ENCODE measurements around the gene IMPA2. TPM values are rescaled to one million over a fixed set of nuclear protein-coding genes. Genes with fewer than 3 reads are reported as not detected.
"Not testable (repeated sequence)": the region's sequence is repeated elsewhere in the genome, so short reads cannot be mapped to it uniquely, and the experiment has no call there.

IMPA2 gene
- total RNA-seq, 1 donor from 2014 or later: 58.2 TPM

DNA sequence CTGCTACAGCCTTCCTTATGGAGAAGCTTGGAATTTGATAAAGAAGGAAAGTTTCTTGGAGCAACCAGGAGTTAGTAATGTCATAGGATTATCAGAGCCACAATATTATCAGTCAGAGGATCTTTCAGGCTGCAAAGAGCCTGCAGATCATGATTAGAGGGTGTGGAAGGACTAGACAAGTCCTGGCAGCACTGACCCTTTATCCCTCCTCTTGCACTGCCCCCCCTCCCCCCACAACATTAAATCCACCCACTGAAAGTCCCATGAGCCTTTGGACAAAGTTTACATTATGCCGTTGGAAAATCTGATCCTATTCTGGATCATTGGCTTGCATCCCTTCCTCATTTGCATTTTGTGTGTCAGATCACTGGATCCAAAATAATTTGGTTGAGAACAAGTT, 18.7 kb upstream of the IMPA2 start:
- DNase-seq: no peak

DNA sequence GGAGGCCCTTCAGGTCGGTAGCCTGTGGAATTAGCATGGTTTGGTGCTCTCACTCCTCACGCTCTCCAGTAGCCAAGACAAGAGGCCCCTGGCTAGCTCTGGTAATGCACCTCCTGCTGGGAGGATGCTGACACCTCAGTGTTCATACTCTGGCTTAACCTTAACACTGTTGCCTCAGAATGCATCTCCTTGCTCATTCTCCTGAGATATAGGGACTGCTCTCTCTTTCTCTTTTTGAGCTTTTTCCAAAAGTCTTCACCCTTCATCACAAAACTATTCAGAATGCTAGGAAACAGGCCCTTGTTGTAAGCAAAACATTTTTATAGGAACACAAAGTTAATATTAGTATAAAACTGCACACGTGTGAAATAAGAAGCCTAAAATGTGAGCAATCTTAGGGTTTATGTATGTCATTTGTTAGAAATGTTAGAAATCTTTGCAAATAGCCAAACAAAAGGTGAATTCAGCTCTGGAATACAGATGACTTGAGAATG, 17.3 kb upstream of the IMPA2 start:
- DNase-seq: no peak

DNA sequence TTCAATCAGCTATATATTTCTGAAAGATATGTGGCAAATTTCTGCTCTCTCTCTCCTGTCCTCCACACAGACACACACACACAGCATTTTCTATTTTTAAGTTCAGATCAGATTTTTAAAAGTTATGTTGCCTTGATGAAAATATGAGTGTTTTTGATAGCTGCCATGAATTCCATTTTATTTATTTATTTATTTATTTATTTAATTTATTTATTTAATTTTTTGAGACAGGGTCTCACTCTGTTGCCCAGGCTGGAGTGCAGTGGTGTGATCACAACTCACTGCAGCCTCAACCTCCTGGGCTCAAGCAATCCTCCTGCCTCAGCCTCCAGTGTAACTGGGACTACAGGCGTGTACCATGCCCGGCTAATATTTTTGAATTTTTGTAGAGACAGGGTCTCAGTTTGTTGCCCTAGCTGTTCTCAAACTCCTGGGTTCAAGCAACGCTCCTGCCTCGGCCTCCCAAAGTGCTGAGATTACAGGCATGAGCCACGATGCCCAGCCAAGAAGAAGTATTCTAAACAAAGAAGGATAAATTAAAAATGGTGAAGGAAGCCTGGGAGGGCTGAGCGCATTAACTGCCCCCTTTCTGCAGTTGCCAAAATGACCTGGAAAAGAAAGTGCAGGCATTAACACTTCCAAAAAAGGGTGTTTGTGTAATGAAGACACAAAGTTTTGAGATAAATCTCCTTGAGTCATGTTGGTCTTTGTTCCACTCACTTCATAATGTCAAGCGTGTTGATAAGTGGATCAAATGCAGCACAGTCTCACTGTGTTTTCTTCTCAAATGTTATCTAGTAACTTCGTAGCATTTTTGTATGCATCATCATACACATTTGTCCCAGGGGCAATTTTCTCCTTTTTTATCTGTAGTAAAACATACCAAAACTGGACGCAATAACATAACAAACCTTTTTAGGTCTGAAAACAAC, 11.1 kb upstream of the IMPA2 start:
- DNase-seq: no peak

DNA sequence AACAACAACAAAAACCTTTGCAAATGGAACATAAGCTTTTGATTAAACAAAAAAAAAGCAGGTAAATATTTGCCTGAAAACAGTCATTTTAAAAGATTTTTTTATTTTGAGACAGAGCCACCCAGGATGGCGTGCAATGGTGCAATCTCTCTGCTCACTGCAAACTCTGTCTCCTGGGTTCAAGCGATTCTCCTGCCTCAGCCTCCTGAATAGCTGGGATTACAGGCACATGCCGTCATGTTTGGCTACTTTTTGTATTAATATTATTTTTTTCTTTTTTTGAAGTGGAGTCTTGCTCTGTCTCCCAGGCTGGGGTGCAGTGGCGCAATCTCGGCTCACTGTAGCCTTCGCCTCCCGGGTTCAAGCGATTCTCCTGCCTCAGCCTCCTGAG, 10.5 kb upstream of the IMPA2 start:
- not testable (repeated sequence) for DNase-seq

DNA sequence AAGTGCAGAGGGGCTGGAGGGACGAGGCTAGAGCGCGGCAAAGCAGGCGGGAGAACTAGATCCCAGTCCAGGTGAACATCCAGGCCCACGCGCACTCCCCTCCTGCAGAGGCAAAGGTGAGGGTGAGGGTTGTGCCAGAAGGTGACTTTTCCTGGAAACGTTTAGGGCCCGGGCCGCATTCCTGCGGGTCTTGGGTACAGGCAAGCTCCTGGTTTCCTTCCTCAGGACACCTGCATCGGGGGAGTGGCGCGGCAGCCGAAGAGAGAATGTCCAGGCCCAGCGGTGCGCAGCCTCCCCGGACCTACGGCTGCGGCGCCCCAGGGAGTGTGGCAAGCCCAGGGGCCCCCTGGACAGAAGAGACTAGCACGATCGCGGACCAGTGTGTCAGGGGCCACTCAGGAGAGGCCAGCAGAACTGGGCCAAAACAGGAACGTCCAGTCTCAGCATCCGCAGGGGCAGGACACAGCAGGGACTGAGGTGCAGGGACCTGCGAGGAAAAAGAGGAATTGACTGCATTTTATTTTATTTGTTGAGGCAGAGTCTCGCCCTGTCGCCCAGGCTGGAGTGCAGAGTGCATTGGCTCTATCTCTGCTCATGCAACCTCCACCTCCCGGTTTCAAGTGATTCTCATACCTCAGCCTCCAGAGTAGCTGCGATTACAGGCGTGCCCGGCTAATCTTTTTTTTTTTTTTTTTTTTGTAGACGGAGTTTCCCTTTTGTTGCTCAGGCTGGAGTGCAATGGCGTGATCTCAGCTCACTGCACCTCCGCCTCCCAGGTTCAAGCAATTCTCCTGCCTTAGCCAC, 8.7 kb upstream of the IMPA2 start:
- DNase-seq: no peak

DNA sequence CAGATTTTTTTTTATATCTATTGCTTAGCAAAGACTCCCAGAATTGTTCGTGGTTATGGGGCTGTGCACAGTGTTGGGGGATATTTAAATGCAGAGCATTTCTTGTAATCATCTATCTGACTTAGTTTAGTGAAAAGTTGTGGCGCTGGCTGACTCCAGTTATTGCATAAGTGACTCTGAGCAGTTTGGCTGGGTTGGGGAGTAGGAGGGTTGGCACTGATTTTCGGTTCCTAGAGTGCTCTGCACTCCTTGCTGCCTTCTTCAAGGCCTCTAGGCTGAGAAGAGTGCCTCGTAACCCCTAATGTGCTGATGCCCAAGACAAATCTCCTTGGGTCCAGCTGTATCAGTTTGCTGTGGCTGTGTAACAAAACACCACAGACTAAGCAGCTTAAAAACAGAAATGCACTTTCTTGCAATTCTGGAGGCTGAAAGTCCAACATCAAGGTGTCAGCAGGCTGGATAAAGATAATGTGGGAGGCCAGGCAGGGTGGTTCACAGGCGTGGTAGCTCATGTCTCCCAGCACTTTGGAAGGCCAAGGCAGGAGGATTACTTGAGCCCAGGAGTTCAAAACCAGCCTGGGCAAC, 6.5 kb upstream of the IMPA2 start:
- DNase-seq: no peak

DNA sequence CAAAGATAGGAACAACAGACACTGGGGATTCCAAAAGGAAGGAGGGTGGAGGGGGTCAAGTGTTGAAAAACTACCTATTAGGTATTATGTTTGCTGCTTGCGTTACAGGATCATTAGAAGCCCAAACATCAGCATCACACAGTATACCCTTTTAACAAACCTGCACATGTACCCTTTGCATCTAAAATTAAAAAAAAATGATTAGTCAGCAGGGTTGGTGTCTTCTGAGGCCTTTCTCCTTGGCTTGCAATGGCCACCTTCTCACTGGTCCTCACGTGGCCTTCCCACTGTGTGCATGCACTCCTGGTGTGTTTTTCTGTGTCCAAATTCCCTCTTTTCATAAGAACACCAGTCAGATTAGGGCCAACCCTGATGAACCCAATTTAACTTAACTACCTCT, 5.6 kb upstream of the IMPA2 start:
- DNase-seq: no peak

DNA sequence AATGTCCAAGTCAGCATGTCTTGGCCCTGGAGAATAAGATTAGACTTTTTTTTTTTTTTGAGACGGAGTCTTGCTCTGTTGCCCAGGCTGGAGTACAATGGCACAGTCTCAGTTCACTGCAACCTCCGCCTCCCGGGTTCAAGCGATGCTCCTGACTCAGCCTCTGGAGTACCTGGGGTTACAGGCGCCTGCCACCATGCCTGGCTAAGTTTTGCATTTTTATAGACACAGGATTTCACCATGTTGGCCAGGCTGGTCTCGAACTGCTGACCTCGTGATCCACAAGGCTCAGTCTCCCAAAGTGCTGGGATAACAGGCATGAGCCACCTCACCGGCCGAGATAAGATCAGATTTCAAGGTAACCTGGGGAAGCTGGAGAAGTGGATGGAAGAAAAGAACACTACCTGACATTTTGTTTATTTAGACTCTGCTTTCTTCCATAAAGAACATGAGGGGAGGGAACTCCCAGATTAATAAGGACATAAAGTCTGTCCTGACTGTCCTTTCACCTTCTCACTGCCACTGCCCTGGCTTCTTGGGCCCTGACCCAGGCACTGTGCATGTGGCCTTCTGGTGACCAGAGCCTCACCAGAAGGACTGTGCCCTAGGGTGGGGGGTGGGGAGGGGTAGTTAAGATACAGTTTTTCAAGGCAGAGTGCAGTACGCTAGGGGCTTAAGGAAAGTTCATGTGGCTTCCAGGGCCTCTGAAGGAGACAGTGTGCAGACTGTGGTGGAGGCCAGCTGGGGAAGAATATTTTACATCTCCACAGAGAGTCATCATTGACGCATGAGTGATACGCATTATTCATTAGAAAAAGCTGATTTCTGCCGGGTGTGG, 4.8 kb upstream of the IMPA2 start:
- no peak for DNase-seq

DNA sequence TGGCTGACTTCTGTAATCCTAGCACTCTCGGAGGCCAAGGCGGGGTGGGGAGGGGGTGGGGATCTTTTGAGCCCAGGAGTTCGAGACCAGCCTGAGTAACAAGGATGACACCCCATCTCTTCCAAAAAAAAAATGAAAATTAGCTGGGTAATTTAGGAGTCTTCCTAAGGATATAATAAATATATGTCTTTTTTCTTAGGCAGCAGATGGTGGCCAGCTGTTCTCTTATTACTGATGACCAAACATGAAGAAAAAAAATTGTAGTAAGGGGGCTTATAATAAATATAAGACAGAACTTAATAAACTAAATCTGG, 4.2 kb upstream of the IMPA2 start:
- DNase-seq: no peak

DNA sequence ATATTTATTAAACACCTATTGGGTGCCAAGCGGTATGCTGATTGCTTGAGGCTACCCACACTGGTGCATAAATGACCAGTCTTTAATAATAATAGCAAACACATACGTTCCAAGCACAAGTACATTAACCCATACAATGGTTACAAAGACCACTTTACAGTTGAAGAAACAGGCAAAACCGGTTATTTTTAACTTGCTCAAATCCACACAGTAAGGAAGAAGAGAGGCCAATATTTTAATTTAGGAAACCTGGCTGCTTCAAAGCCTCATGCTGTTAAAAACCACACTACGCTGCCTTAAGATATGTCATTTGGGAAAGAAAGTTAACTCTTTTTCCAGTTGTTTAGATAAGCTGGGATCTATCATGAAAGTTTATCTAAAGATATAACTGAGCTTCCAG, 2.4 kb upstream of the IMPA2 start:
- DNase-seq: no peak

DNA sequence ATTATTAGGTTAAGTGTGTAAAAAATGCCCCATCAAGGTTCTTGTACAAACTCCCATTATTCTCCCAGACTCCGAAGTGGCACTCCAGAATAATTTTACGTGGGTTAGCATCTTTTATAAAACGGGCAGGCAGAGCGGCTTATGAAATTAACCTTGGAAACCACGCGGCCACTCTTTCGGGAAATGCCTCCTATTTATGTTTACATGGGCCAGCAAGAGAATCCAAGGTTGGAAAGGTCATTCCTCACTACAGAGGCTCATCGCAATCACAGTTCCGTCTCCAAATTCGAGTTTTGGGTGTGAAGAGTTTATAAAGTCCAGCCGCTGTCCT, 1.2 kb upstream of the IMPA2 start:
- DNase-seq: no peak

DNA sequence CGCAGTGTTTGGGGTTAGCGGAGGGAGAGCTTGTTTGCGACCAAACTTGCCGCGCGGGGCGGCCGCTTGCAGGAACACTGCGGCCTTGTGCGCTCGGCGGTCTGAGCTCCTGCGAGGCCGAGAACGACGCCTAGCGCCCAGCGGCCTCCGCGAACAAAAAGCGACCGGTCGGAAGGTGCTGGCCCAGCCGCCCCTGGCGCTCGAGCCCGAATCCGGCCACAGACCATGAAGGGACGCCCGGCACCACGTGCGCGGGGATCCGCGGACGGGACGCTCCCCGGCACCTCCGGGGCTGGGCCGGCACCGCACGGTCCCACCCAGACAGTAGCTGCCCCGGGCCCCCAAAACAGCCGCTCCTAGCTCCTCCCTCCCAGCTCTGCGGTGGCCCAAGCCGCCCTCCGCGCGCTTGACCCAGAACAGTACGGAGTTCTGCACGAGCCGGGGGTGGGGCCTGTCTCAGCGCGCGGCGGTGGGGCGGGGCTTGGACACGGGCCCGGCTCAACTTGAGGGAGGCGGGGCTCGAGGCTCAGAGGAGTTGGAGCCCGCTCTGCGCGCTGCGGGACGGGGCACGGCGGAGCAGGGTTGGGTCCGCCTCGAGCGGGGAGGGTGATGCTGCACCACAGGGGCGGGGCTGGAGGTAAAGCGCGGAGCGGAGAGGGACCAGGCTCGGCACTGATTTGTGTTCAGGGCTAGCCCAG, 664 bp upstream of the IMPA2 start:
- DNase-seq: peak; percentile 98

DNA sequence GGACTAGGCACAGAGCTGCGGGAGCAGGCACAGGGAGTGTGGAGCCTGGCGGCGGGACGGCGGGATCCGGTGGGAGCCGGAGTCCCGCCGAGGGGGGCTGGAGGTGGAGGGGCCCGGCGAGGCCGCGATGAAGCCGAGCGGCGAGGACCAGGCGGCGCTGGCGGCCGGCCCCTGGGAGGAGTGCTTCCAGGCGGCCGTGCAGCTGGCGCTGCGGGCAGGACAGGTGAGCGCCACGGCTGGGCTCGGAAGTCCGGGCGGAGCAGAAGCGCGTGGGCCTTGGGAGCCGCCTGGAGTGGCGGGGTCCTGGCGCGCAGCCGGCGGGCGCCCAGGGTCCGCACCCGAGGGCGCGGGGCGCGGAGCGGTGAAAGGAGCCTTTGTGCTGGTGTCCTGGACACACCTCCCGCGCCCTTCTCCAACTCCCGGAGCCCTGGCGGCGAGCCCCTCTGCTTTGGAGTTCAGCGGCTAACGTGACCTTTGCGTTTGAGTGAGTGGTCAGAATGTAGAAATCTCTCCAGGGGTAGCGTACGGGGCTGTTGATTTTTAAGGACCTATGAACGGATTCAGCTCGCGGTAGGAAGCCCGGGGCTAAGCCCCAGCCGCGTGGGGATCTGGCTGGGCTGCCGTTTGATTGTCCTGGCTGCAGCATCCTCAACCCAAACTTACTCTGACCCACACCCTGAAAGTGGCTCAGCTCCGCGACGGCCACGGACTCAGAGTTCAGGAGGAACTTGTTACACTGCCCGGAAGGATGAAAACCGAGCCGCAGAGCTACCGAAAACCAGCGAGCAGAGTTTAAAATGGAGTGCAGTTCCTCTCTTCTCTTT, 448 bp downstream of the IMPA2 start:
- peak; percentile 58 for DNase-seq

DNA sequence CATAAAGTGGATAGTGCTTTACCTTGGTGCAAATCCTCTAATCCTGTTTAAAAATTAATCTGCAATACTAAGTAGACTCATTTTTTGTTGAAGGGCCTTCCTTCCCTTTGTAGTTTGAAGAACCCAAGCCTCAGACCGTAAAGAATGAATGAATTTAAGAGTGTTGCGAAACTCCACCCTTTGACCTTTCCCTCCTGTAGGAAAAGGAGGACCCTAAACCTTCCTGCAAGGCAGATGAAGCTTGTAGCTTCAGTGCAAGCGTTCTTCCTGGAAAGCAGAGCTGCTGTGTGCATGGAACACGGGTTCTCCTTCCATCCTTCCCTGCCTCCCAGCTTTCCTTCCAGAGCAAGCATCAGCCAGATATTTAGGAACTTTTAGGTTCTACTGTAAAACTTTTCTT, 1.7 kb downstream of the IMPA2 start:
- no peak for DNase-seq

DNA sequence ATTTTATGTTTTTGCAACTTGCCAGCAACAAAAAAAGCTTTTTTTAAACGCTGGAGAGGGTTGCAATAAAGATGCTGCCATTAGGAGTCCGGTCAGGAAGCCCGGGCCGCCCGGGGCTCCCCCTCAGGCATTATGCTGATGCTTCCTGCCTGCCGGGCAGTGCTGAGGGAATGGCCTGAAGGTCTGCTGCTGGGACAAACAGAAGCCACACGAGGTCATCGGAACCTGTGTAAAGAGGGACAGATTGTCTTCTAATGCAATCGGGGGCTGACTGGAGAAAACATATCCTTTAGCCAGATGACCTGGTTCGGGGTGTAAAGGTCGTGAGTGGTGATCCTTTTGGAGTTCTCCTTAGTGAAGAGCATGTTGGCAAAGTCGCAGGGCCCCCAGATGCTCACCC, 2.3 kb downstream of the IMPA2 start:
- DNase-seq: no peak

DNA sequence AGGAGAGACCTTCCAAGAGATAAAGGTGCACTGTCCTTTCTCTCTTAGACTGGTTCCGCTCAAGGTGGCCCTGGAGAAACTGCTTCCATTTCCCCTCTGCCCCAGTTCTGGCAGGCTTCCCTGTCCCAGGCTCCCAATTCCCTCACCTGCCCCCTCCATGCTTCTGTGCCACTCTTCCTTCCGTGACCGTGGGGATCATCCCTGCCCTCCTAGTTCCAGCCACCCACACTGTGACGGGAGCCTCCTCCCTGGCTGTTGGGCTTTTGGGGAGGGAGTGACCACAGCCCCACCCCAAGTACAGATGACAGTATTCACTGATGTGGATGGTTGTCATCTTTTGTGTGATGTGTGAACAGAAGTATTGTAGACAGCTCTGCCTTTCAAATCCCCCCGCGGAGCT, 2.8 kb downstream of the IMPA2 start:
- DNase-seq: no peak

DNA sequence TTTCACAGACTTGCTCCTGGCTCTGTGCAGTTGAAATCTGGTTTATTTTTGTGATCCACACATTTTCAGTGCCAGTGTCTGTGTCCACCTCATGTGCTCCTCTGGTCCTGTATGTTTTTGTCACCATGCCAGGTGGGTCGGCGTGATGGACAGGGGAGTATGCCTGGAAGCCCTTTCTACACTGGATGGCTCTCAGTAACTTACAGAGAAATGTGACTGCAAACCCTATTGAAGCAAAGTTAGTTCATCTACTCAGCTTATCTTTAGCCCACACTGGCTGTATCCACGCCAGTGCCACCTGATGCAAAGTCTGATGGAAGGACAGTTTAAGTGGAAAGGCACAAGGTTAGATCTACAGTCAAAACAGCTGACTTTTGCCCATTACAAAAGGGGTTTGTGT, 4.3 kb downstream of the IMPA2 start:
- no peak for DNase-seq

DNA sequence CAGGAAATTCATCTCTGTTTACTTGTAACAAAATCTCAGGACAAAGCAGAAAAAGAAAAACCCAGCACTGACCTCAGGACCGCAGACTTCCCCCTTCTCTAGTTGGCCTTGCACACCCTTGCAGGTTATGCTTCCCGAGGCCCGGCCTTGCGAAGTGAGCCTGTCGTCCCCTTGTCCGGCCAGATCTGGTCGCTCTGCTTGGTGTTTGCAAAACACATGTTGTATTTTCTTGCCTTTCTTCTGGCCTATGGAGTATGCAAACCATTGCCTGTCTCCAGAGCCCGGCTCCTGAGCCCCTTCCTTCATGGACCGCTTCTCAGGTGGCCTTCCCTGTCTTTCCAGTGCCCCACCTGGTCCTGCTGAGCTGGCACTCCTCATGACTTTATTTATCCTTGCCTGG, 4.8 kb downstream of the IMPA2 start:
- DNase-seq: no peak

DNA sequence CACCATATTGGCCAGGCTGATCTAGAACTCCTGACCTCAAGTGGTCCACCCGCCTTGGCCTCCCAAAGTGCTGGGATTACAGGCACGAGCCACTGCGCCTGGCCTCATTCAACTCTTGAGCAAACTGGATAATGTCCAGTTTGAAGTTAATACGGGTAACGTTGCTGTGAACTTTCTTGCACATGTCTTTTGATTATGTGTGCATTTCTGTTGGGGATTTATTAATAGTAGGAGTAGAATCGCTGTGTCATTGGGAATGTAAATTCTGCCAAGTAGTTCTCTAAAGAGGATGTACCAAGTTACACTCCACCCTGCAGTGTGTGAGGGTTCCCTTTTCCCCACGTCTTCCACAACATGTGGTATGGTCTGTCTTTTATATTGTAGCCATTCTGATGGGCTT, 6.2 kb downstream of the IMPA2 start:
- DNase-seq: no peak

DNA sequence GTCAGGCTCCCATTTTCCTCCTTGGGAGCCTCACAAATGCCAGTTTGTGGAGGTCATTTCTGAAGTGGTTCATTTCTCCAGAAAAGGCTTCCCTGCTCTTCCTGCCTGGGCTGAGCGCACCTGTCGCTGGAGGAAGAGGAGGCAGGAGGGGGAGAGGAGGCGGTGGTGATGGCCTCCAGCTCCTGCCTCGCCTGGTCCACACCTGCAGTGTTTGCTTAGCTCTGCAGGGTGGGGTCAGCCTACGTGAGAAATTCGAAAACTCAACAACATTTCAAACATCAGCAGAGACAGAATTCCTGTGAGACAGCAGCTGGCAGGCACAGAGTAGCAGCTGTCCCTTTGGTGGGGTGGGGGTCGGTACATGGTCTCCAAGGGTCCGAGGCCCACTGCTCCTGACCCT, 7.9 kb downstream of the IMPA2 start:
- DNase-seq: no peak

DNA sequence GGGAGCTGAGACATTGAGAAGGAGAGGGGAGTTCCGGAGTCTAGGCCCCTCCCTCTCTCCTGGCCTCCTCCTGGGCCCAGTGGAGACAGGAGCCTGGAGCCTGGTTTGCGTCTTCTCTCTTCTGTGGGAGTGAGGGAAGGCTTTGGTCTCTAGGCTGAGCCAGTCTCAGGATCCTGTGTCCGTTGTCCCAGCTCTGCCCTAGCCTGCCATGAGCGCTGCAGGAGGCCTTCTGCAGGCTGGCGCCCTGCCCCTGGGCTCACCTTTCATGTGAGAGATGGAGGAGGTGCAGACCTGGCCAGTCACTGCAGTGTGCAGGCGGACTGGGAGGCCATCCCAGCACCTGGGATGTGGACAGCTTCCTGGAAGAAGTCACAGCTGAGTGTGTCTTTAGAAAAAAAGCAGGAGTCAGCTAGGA, 8.7 kb downstream of the IMPA2 start:
- no peak for DNase-seq

Data from tongue (tissue), 2 donors.